CD14-positive monocyte (primary cell): Measurements from ENCODE around the gene APOL5. TPM values are rescaled to one million over a fixed set of nuclear protein-coding genes. Genes with fewer than 3 reads are reported as not detected.

Source experiments
- DNase-seq, 3 donors: peaks; one replicate each; pipeline ENCODE4 v3.0.0-alpha.2; 2011 to 2022
- H2AFZ ChIP-seq: 2 replicates; pipeline ENCODE4 v1.6.0; 2012; ENCODE audit warnings: mild to moderate bottlenecking, low read depth, low read length, inconsistent platforms; ENCODE audit not compliant: insufficient read depth, poor library complexity, severe bottlenecking
- H3K27ac ChIP-seq, 2 donors: 1 replicate in 1 of 2; 2 replicates in 1 of 2; pipeline ENCODE4 v1.5.1; 2012 to 2013; ENCODE audit warnings: low read length in 2 of 2, control low read depth in 1 of 2, inconsistent platforms in 1 of 2, low read depth in 1 of 2, mild to moderate bottlenecking in 1 of 2
- H3K27me3 ChIP-seq, 2 donors: one replicate each; pipeline versions ENCODE4 v1.6.0 to v1.6.1; 2011 to 2013; ENCODE audit warnings: low read length in 2 of 2; ENCODE audit not compliant: control insufficient read depth in 2 of 2, insufficient read depth in 2 of 2
- H3K36me3 ChIP-seq, 2 donors: replicated peaks in 1 of 2; 1 replicate in 1 of 2; 2 replicates in 1 of 2; pipeline versions ENCODE4 v1.5.1 to v1.6.1; 2012 to 2013; ENCODE audit warnings: low read length in 2 of 2, control low read depth in 1 of 2, inconsistent platforms in 1 of 2, mild to moderate bottlenecking in 1 of 2; ENCODE audit not compliant: insufficient read depth in 2 of 2, control insufficient read depth in 1 of 2
- H3K4me1 ChIP-seq, 2 donors: 1 replicate in 1 of 2; 2 replicates in 1 of 2; pipeline versions ENCODE4 v1.5.1 to v1.6.1; 2012 to 2013; ENCODE audit warnings: low read length in 2 of 2, control low read depth in 1 of 2, inconsistent platforms in 1 of 2, mild to moderate bottlenecking in 1 of 2, moderate library complexity in 1 of 2; ENCODE audit not compliant: insufficient read depth in 2 of 2, control insufficient read depth in 1 of 2
- H3K4me2 ChIP-seq: replicated peaks from 2 replicates; pipeline ENCODE3; 2012; ENCODE audit warnings: low read length, moderate library complexity, mild to moderate bottlenecking; ENCODE audit not compliant: poor library complexity, severe bottlenecking; ENCODE audit errors: extremely low read depth
- H3K4me3 ChIP-seq, 3 experiments: fragments of 200-600 bp in 1 of 3; sonication (generic) in 1 of 3; replicated peaks in 1 of 3; 1 replicate in 2 of 3; 2 replicates in 1 of 3; pipeline ENCODE4 v1.5.1; 2011 to 2013; ENCODE audit warnings: low read length in 3 of 3, mild to moderate bottlenecking in 3 of 3, control low read depth in 2 of 3, low read depth in 2 of 3, inconsistent platforms in 1 of 3, moderate library complexity in 1 of 3
- H3K79me2 ChIP-seq: 2 replicates; pipeline ENCODE4 v1.6.0; 2012; ENCODE audit warnings: mild to moderate bottlenecking, control low read depth, inconsistent platforms, low read length, moderate library complexity; ENCODE audit not compliant: insufficient read depth
- H3K9ac ChIP-seq: 2 replicates; pipeline ENCODE4 v1.6.0; 2017; ENCODE audit warnings: low read length, mild to moderate bottlenecking; ENCODE audit not compliant: insufficient read depth, poor library complexity, severe bottlenecking
- H3K9me3 ChIP-seq, 2 donors: replicated peaks in 1 of 2; 1 replicate in 1 of 2; 2 replicates in 1 of 2; pipeline versions ENCODE4 v1.5.1 to v1.6.1; 2012 to 2013; ENCODE audit warnings: low read length in 2 of 2, control low read depth in 1 of 2; ENCODE audit not compliant: control insufficient read depth in 1 of 2, insufficient read depth in 1 of 2
- H4K20me1 ChIP-seq: 2 replicates; pipeline ENCODE4 v1.6.0; 2012; ENCODE audit warnings: mild to moderate bottlenecking, low read length, control low read depth, moderate library complexity; ENCODE audit not compliant: insufficient read depth
- H3K27ac Mint-ChIP-seq, 7 donors: one replicate each; pipeline ENCODE4 v1.8.0; 2020; ENCODE audit warnings: mild to moderate bottlenecking in 7 of 7, mixed read lengths in 7 of 7, moderate library complexity in 6 of 7, inconsistent platforms in 2 of 7
- H3K27me3 Mint-ChIP-seq, 3 donors: one replicate each; pipeline ENCODE4 v1.8.0; 2021 to 2022; ENCODE audit warnings: low read depth in 3 of 3, mild to moderate bottlenecking in 3 of 3, mixed read lengths in 3 of 3, moderate library complexity in 3 of 3, inconsistent platforms in 1 of 3
- H3K36me3 Mint-ChIP-seq, 2 donors: one replicate each; pipeline ENCODE4 v1.8.0; 2020; ENCODE audit warnings: mixed read lengths in 2 of 2, inconsistent platforms in 1 of 2, mild to moderate bottlenecking in 1 of 2
- H3K4me1 Mint-ChIP-seq: one replicate; pipeline ENCODE4 v1.8.0; 2020; ENCODE audit warnings: mild to moderate bottlenecking, mixed read lengths
- H3K4me3 Mint-ChIP-seq, 2 donors: one replicate each; pipeline ENCODE4 v1.8.0; 2020; ENCODE audit warnings: mild to moderate bottlenecking in 2 of 2, mixed read lengths in 2 of 2, moderate library complexity in 1 of 2
- H3K9me3 Mint-ChIP-seq, 7 donors: one replicate each; pipeline ENCODE4 v1.8.0; 2020 to 2022; ENCODE audit warnings: mixed read lengths in 7 of 7, mild to moderate bottlenecking in 6 of 7, moderate library complexity in 6 of 7, inconsistent platforms in 2 of 7
- CTCF ChIP-seq: fragments of 200-600 bp; IDR thresholded peaks from one replicate; pipeline ENCODE4 v1.8.0; 2022; ENCODE audit warnings: antibody characterized with exemption, mild to moderate bottlenecking
- WGBS: methylation state at CpG from one replicate; pipeline ENCODE4 v1.1.5; 2013; ENCODE audit warnings: missing lambda C conversion rate; ENCODE audit not compliant: insufficient coverage; 5-methylcytosine and 5-hydroxymethylcytosine counted together
- intact Hi-C, 2 donors: fragments of 100-400 bp; cut with micrococcal nuclease; formaldehyde crosslinking; loops; one replicate each; pipeline versions ENCODE4 v1.15.0 to v1.15.1; 2023
- polyA plus RNA-seq, 3 donors: library from polyadenylated mRNA; depleted of rRNA in 1 of 3; unstranded in 2 of 3; stranded (reverse) in 1 of 3; fragments of 300-500 nt in 2 of 3; fragments of >200 nt in 1 of 3; fragmentation: Illumina TruSeq in 2 of 3; gene quantifications; 1 replicate in 2 of 3; 2 replicates in 1 of 3; pipeline ENCODE4 v1.2.3, GENCODE V29; 2012 to 2021

Gene APOL5
- polyA plus RNA-seq, 3 donors: not detected

GRCh38 chr22:35726933-35727332, 9.3 kb downstream of the APOL5 start:
- Mint-ChIP-seq H3K4me1 (peaks cover 5% of the 10 kb centered on the region), H3K36me3 (no peaks in the 10 kb centered on the region), H3K27me3 (peaks cover 3 to 12% (median 7%) of the 10 kb centered on the region in 3 donors), H3K4me3 (no peak overlapping the region), H3K9me3 (no peaks in the 10 kb centered on the region), H3K27ac (peak overlapping the region in 1 of 7 donors; percentile 66)
- no peak for DNase-seq
- 91% methylated on average over 12 of the region's 15 CpGs for whole genome bisulfite sequencing
- intact Hi-C loops: no loop called here
- no peak overlapping the region for H3K4me3 ChIP-seq
- no peaks in the 10 kb centered on the region for H4K20me1 ChIP-seq
- no peak for TF ChIP-seq CTCF
- no peaks in the 10 kb centered on the region for H3K36me3 ChIP-seq
- H3K4me1 ChIP-seq: peaks cover 0 to 4% of the 10 kb centered on the region in 2 donors
- no peak overlapping the region for H3K9ac ChIP-seq
- no peak overlapping the region for H2AFZ ChIP-seq
- H3K27ac ChIP-seq: no peak overlapping the region
- no peaks in the 10 kb centered on the region for H3K27me3 ChIP-seq
- H3K9me3 ChIP-seq: no peaks in the 10 kb centered on the region
- no peaks in the 10 kb centered on the region for H3K79me2 ChIP-seq
- no peak overlapping the region for H3K4me2 ChIP-seq

DNA sequence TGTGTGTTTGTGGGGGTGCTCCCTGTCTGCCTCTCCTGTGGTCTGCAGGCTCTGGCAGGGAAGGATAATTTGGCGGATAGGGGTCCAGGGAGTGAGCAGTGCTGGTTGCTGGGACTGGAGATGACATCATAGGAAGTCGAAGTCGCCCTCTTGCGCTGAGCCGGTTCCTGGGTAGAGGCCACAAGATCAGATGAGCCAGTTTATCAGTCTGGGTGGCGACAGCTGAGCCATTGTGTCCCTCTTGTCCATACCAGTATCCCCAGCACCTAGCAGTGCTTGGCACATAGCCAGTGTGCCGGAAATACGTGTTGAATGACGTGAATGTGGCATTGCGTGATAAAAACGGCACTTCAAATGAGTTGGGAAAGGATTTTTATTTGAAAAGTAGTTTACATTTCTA, 9.8 kb downstream of the APOL5 start:
- Mint-ChIP-seq H3K4me1 (peaks cover 5% of the 10 kb centered on the region), H3K9me3 (no peaks in the 10 kb centered on the region), H3K4me3 (no peak overlapping the region), H3K36me3 (no peaks in the 10 kb centered on the region), H3K27ac (no peak overlapping the region), H3K27me3 (peaks cover 3 to 12% (median 7%) of the 10 kb centered on the region in 3 donors)
- no peaks in the 10 kb centered on the region for H3K36me3 ChIP-seq
- peaks cover 0 to 4% of the 10 kb centered on the region in 2 donors for H3K4me1 ChIP-seq
- no peak for DNase-seq
- TF ChIP-seq CTCF: no peak
- 90% methylated on average over 6 of the region's 11 CpGs for WGBS
- intact Hi-C loops: no loop called here
- no peak overlapping the region for H3K27ac ChIP-seq
- no peak overlapping the region for H2AFZ ChIP-seq
- H3K27me3 ChIP-seq: no peaks in the 10 kb centered on the region
- H3K79me2 ChIP-seq: no peaks in the 10 kb centered on the region
- H4K20me1 ChIP-seq: no peaks in the 10 kb centered on the region
- H3K9ac ChIP-seq: no peak overlapping the region
- H3K9me3 ChIP-seq: no peaks in the 10 kb centered on the region
- H3K4me2 ChIP-seq: no peak overlapping the region
- H3K4me3 ChIP-seq: no peak overlapping the region
